ENCODE measurements around the gene ESF1.

ESF1 gene

DNA sequence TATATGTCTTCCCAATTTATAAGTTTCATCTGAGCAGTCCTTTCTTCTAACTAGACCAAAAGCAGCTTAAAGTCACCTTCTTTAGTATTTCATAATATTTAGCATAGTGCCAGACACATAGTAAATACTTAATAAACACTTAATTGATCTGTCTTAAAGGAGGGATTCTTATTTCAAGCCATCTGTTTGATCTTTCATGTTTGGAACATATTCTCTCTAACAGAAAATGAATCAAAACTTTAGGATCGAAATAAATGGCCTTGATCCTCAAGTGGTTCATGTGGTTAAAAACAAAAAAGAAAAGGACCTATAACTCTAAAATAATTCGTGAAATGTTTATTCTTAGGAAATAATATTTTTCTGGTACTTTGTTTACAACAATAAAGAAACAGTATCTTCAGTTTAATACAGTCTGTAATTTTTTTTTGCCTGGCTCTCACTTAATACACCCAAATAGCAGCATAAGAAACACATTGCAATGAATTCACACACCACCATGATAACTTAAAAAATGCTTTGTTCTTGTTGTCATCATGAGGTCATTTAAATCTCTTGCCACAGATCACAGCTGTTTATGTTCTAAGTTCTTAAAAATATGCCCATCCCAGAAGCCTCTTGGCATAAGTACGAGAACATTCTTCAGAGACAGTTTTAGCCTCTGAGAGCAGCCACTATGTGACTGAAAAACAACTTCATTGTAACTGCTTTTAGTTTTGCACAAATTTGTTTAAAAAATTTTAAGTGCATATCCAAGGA, 48.1 kb downstream of the ESF1 start:
- DNase-seq, result no peak

DNA sequence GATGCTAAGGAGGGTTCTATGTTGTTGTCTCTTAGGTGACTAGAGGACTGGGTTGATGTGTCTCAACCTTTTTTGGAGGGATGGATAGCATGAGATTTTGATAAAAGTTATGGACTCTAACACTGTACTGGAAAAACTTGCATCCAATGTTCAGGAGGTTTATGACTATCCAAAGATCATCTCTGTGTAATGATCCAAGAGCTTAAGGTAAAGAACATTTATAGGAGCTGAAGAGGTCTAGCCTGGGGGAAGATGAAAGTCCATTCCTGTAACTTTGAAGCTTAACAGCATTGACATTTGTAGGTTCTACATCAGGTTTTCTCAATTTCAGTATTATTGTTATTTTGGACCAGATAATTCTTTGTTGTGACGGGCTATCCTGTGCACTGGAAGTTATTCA, 48.9 kb downstream of the ESF1 start:
- DNase-seq, result no peak

DNA sequence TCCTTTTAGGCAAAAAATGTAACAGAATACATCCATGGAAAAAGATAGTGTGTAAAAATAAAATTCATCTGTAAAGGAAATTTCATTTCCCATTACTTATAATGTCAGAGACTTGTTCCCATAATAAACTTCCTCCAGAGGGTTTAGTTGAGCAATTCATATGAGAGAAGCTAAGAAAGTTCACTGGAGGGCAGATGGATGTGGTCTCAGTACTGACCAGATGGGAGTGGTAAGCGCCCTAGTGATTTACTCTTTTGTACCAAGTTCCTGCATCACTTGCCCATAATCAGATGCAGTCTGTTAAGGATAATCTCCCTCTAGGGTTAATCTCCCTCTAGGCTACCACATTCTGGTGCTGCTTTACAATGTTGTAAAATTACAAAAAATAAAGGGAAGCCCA, 61.7 kb downstream of the ESF1 start:
- no peak for DNase-seq

- DNase-seq, result no peak
Observed at GRCh38 chr20:13718171-13718570, 66.5 kb downstream of the ESF1 start.

- no peak for DNase-seq
Observed at GRCh38 chr20:13717631-13718044, 67.1 kb downstream of the ESF1 start.

DNA sequence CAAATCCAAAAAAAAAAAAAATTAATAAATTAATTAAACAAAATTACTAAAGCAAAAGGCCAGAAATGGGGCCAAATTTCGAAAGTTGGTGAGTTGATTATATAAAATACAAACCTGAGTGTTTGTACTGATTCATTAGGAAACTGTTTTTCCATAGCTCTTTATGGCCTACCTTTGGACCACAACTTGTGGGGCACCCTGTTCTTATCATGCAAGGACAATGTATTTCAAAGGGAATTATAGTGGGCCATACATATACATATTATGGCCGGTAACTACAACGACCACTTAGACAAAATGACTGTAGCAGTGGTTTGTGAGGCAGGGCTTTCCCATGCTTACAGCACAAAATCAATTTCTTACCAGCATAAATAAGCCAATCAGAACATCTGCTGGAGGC, 69.5 kb downstream of the ESF1 start:
- DNase-seq, result no peak

DNA sequence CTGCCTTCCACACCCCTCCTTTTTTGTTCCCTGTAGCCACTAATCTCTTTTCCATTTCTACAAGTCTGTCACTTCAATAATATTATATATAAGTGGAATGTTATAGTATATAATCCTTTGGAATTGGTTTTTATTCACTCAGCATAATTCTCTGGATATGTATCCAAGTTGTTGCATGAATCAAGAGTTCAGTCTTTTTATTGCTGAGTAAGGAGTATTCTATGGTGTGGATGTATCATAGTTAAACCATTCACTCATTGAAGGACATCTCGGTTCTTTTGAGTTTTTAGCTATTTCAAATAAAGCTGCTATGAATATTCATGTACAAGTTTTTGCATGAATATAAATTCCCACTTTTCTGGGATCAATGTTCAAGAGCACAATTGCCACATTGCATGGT, 76.5 kb downstream of the ESF1 start:
- no peak for DNase-seq

DNA sequence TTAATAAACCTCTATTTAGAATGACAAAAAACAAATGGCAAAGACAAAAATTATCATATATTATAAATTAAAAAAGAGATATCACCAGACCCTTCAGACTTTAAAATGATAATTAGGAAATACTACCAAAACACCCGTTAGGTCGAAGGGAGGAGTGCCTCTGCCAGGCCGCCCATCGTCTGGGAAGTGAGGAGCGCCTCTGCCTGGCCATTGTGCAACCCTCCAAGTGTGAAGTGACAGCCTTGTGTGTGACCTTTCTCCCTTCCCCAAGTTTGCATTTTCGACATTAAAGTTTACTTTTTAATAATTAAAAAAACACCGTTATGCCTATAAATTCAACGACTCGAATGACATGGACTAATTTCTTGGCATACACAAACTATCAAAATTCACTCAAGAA, 81.5 kb downstream of the ESF1 start:
- DNase-seq, result no peak

GRCh38 chr20:13701486-13701885, 83.2 kb downstream of the ESF1 start:
- DNase-seq, result no peak

- DNase-seq, result no peak
Observed at GRCh38 chr20:13700761-13701160, 84.0 kb downstream of the ESF1 start.

DNA sequence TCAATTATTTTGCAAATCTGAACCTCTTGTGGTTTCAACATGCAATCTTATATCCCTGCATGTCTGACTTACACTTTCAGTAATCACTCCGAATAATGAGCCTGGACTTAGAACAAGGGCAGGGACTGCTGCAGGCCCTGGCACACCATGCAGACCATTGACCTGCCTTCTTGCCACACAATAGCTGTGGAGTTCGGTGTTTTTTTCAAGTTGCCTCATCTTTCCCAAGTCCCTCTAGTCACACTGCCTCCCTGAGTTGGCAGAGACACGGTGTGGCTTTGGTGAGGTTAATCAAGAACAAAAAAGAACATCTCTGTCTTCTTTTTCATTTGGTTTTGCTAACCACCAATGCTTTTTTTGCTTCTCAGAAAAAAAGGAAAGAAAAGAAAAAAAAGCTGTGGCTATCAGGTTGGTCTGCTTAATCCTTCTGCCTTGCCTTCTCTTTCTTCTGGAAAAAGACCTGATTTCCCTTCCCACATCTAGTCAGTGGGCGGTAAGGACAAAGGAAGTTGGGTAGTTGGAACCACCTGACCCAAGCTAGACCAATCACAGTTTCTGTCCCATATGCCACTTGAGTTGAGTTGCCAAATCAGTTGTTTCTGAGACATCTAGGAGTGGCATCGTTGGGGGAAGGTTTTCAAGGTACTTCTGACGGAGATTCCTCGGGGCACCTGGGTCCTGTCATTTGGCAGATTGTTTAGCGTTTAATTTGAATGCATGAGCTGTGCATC, 90.1 kb downstream of the ESF1 start:
- no peak for DNase-seq

- DNase-seq, result no peak
Observed at GRCh38 chr20:13692802-13693736, 91.7 kb downstream of the ESF1 start.

GRCh38 chr20:13690943-13691342, 93.8 kb downstream of the ESF1 start:
- no peak for DNase-seq

GRCh38 chr20:13687815-13688214, 96.9 kb downstream of the ESF1 start:
- DNase-seq, result no peak

- no peak for DNase-seq
Observed at GRCh38 chr20:13685623-13686022, 99.1 kb downstream of the ESF1 start.

GRCh38 chr20:13684566-13685222, 100.0 kb downstream of the ESF1 start:
- DNase-seq, result no peak

DNA sequence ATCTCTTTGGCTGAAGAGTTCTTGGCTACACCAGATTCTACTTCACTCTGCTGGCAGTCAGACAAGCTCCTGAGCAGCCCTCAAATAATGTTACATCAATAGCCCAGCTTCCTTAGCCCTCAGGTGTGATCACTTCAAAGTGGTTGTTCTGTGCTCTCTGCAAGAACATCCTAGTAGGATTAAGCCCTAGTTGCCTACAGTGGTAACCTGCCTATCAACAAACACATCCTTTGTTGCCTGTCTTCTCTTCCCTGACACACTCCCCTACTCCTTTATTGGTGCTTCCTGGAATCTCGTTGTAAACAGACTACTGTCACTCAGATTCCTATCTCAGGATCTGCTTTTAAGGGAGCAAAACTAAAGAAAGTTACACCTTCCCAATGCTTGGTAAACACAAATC, 100.9 kb downstream of the ESF1 start:
- no peak for DNase-seq

- no peak for DNase-seq
Observed at GRCh38 chr20:13681248-13682125, 103.2 kb downstream of the ESF1 start.

DNA sequence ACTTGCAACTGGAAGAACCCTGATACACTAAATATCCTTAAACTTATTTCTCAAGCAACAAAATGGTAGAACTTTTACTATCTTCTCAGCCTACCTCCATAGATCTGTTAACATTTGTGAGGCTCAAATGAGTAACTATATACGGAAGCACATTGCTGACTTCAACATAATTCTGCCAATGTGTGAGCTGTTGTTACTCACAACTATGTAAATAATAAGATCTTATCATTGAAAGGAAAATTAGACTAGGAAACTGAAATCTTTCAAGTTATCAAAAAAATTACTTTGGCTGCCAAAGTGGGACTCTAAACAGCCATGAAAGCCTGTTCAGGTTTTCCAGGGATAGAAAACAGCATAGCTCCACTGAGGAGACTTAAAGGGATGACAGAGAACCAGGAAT, 105.8 kb downstream of the ESF1 start:
- no peak for DNase-seq

DNA sequence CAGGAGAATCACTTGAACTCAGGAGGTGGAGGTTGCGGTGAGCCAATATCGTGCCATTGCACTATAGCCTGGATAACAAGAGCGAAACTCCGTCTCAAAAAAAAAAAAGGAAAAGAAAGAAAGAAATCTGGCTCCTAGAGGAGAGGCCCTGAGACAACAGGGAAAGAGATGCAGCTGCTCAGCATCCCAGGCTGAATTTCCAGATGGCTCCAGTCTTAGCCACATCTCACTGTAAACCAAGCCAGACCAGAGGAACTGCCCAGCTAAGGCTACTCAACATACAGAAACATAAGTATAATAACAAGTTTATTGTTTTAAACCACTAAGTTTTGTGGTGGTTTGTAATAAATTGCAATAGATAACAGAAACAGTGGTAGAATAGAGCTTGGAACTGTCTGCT, 107.5 kb downstream of the ESF1 start:
- no peak for DNase-seq

GRCh38 chr20:13676682-13677081, 108.0 kb downstream of the ESF1 start:
- no peak for DNase-seq

DNA sequence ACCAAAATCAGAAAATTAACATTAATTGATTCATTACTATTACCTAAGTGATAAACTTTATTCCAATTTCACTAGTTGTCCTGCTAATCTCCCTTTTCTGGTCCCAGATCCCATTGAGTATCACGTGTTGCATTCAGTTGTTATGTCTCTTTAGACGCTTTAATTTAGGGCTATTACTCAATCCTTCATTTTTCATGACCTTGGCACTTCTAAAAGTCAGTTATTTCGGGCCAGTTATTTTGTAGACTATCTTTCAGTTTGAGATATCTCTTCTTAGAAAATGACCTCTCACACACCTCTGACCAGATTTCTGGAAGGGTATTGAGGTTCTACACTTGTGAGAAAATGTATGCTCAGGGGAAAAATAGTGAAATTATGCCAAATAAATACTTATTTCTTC, 112.0 kb downstream of the ESF1 start:
- no peak for DNase-seq

Data from NK-92 treated with Interleukin-12 subunit alpha and Interleukin-12 subunit beta, amount 100 ng/mL, for 24 hours (cell line).